ENCODE measurements around the gene PRKG1. TPM values are rescaled to one million over a fixed set of nuclear protein-coding genes. Genes with fewer than 3 reads are reported as not detected.

PRKG1 gene
- total and polyA plus RNA-seq, 2 experiments from 2014 or later, result 18.2 to 21.1 TPM

DNA sequence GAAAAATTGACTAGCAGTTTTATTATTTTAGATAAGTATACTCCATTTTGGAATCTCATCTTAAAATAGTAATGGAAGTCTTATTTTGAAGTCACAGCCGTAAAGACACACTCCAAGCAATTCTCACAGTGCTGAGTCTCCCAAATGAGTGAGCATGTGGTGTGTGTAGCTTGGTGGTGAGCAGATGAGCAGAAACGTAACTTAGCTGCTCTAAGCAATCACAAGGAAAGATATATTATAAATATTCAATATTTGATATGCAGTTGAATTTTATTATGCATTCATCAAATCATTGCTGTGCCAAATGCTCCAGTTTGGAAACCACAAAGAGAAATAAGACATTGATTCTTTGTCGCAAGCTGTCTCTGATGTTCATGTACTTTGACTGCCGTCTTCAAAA is 563.9 kb downstream of the PRKG1 start:
- no peak for DNase-seq (ENCODE audit: low spot score)
- no peaks in the 10 kb centered on the region for H3K36me3 Mint-ChIP-seq (ENCODE audit: low read depth)
- no peak overlapping the region for H3K27ac Mint-ChIP-seq
- H3K27me3 Mint-ChIP-seq (ENCODE audit: insufficient read depth, low read depth, poor library complexity), result no peaks in the 10 kb centered on the region
- Histone ChIP-seq H3K4me3 (no peak overlapping the region), H3K9me2 (ENCODE audit: insufficient read depth) (no peaks in the 10 kb centered on the region), H3K4me1 (ENCODE audit: insufficient read depth) (no peaks in the 10 kb centered on the region), H3K27ac (ENCODE audit: low read depth) (no peak overlapping the region), H3F3A (replicated peaks; ENCODE audit: low read depth) (no peaks in the 10 kb centered on the region), H3K79me2 (replicated peaks; ENCODE audit: insufficient read depth) (no peaks in the 10 kb centered on the region), H3K36me3 (ENCODE audit: insufficient read depth) (no peaks in the 10 kb centered on the region), H2AFZ (no peak overlapping the region), H4K20me1 (replicated peaks; ENCODE audit: insufficient read depth) (no peaks in the 10 kb centered on the region), H3K4me2 (no peak overlapping the region), H3K27me3 (ENCODE audit: insufficient read depth) (no peaks in the 10 kb centered on the region)
- TF ChIP-seq, protein P1, sequence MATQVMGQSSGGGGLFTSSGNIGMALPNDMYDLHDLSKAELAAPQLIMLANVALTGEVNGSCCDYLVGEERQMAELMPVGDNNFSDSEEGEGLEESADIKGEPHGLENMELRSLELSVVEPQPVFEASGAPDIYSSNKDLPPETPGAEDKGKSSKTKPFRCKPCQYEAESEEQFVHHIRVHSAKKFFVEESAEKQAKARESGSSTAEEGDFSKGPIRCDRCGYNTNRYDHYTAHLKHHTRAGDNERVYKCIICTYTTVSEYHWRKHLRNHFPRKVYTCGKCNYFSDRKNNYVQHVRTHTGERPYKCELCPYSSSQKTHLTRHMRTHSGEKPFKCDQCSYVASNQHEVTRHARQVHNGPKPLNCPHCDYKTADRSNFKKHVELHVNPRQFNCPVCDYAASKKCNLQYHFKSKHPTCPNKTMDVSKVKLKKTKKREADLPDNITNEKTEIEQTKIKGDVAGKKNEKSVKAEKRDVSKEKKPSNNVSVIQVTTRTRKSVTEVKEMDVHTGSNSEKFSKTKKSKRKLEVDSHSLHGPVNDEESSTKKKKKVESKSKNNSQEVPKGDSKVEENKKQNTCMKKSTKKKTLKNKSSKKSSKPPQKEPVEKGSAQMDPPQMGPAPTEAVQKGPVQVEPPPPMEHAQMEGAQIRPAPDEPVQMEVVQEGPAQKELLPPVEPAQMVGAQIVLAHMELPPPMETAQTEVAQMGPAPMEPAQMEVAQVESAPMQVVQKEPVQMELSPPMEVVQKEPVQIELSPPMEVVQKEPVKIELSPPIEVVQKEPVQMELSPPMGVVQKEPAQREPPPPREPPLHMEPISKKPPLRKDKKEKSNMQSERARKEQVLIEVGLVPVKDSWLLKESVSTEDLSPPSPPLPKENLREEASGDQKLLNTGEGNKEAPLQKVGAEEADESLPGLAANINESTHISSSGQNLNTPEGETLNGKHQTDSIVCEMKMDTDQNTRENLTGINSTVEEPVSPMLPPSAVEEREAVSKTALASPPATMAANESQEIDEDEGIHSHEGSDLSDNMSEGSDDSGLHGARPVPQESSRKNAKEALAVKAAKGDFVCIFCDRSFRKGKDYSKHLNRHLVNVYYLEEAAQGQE (IDR thresholded peaks at IDR 0.05; ENCODE audit: unreplicated experiment), result no peak
- TF ChIP-seq, protein P2, sequence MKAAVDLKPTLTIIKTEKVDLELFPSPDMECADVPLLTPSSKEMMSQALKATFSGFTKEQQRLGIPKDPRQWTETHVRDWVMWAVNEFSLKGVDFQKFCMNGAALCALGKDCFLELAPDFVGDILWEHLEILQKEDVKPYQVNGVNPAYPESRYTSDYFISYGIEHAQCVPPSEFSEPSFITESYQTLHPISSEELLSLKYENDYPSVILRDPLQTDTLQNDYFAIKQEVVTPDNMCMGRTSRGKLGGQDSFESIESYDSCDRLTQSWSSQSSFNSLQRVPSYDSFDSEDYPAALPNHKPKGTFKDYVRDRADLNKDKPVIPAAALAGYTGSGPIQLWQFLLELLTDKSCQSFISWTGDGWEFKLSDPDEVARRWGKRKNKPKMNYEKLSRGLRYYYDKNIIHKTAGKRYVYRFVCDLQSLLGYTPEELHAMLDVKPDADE (IDR thresholded peaks at IDR 0.05), result no peak
- TF ChIP-seq STAT1 (IDR thresholded peaks at IDR 0.05; ENCODE audit: unreplicated experiment), result no peak
- TF ChIP-seq NANOG (IDR thresholded peaks at IDR 0.05; ENCODE audit: borderline replicate concordance), result no peak
- TF ChIP-seq ZNF331 (CRISPR knock-in tag; IDR thresholded peaks at IDR 0.05; ENCODE audit: low read depth), result no peak
- TF ChIP-seq POLR2AphosphoS5 (IDR thresholded peaks at IDR 0.05; ENCODE audit: low read depth), result no peak
- no peak for TF ChIP-seq EZH2 (IDR thresholded peaks at IDR 0.05; ENCODE audit: low read depth, unreplicated experiment)
- TF ChIP-seq, protein P3, sequence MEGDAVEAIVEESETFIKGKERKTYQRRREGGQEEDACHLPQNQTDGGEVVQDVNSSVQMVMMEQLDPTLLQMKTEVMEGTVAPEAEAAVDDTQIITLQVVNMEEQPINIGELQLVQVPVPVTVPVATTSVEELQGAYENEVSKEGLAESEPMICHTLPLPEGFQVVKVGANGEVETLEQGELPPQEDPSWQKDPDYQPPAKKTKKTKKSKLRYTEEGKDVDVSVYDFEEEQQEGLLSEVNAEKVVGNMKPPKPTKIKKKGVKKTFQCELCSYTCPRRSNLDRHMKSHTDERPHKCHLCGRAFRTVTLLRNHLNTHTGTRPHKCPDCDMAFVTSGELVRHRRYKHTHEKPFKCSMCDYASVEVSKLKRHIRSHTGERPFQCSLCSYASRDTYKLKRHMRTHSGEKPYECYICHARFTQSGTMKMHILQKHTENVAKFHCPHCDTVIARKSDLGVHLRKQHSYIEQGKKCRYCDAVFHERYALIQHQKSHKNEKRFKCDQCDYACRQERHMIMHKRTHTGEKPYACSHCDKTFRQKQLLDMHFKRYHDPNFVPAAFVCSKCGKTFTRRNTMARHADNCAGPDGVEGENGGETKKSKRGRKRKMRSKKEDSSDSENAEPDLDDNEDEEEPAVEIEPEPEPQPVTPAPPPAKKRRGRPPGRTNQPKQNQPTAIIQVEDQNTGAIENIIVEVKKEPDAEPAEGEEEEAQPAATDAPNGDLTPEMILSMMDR (conservative IDR thresholded peaks at IDR 0.05; ENCODE audit: low read depth in 2 of 2), result no peak
- TF ChIP-seq ZNF114 (CRISPR knock-in tag; IDR thresholded peaks at IDR 0.05), result no peak
- H3K4me3 Mint-ChIP-seq, result no peak overlapping the region
- ATAC-seq, result no peak
- H3K9me3 Mint-ChIP-seq, result no peaks in the 10 kb centered on the region
- H3K4me1 Mint-ChIP-seq, result no peaks in the 10 kb centered on the region

DNA sequence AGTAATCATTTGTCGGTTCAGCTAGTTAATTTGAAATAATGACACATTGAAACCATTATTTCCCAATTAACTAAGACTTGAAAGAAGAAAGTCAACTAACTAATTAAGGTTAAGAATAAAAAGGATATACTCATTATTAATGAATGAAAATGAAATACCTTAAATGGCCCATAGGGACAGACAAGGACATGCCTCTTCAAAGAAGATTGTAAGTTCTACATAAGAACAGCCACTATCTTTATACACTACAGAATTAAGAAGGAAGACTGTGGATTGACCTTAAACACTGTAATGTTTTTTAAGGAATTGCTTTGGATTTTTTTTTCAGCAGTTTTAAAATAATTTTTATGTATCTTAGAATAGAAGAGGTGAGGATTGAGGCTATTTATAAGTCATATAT is 564.5 kb downstream of the PRKG1 start:
- no peaks in the 10 kb centered on the region for H3F3A ChIP-seq (replicated peaks; ENCODE audit: low read depth)
- no peak overlapping the region for H2AFZ ChIP-seq
- no peaks in the 10 kb centered on the region for H3K9me3 Mint-ChIP-seq
- no peaks in the 10 kb centered on the region for H3K4me1 Mint-ChIP-seq
- no peak overlapping the region for H3K4me2 ChIP-seq
- TF ChIP-seq EZH2 (IDR thresholded peaks at IDR 0.05; ENCODE audit: low read depth, unreplicated experiment) (no peak), NANOG (IDR thresholded peaks at IDR 0.05; ENCODE audit: borderline replicate concordance) (no peak), ZNF331 (CRISPR knock-in tag; IDR thresholded peaks at IDR 0.05; ENCODE audit: low read depth) (no peak)
- TF ChIP-seq, protein P3 (conservative IDR thresholded peaks at IDR 0.05; ENCODE audit: low read depth in 2 of 2), result peak in 1 of 2 experiments; percentile 30; a peak in 1 of 4 replicates
- TF ChIP-seq, protein P2 (IDR thresholded peaks at IDR 0.05), result no peak
- no peaks in the 10 kb centered on the region for H3K27me3 ChIP-seq (ENCODE audit: insufficient read depth)
- no peaks in the 10 kb centered on the region for H4K20me1 ChIP-seq (replicated peaks; ENCODE audit: insufficient read depth)
- no peak overlapping the region for H3K4me3 ChIP-seq
- no peak for DNase-seq (ENCODE audit: low spot score)
- no peaks in the 10 kb centered on the region for H3K79me2 ChIP-seq (replicated peaks; ENCODE audit: insufficient read depth)
- no peaks in the 10 kb centered on the region for H3K36me3 ChIP-seq (ENCODE audit: insufficient read depth)
- no peak overlapping the region for H3K27ac Mint-ChIP-seq
- H3K36me3 Mint-ChIP-seq (ENCODE audit: low read depth), result no peaks in the 10 kb centered on the region
- no peak overlapping the region for H3K4me3 Mint-ChIP-seq
- no peaks in the 10 kb centered on the region for H3K27me3 Mint-ChIP-seq (ENCODE audit: insufficient read depth, low read depth, poor library complexity)
- no peak overlapping the region for H3K27ac ChIP-seq (ENCODE audit: low read depth)
- H3K9me2 ChIP-seq (ENCODE audit: insufficient read depth), result no peaks in the 10 kb centered on the region
- H3K4me1 ChIP-seq (ENCODE audit: insufficient read depth), result no peaks in the 10 kb centered on the region
- ATAC-seq, result no peak

Data from GM23338 (cell line).